Activated effector memory CD4-positive, alpha-beta T cell treated with anti-CD3 and anti-CD28 coated beads, Interleukin-2, amount 50 U/mL, for 16 hours (primary cell): Measurements from ENCODE around the gene SYNPR.
"Not testable (repeated sequence)": the region's sequence is repeated elsewhere in the genome, so short reads cannot be mapped to it uniquely, and the experiment has no call there.

ENCODE experiments used
- DNase-seq: peaks from one replicate; pipeline ENCODE4 v3.0.0-alpha.2; 2020

Gene SYNPR

DNA sequence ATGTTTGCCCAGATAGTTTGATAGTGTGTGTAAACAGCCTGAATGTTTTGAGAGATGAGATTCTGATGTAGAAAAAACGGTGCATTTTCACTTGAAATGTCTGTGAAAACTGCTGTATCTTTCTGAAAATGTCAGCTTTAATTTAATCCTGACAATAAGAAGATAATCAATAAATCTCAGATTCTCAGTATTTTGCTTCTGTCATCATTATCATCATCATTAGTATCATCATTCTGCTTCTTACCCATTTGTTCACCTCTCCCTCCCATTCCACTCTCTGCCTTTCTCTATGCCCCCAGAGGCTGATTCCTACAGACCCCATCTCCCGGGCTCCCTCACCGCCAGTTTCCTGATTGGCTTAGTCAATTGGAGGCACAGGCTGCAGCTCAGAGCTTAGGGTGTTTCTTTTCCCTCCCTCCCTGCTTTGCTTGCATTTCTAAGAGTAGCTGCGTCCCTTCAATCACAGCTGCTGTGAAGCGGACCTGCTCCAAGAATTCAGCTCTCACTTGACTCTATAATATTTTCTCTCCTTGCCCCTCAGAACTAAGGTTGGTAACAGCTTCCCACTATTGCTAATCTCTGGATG is 366.2 kb downstream of the SYNPR start:
- DNase-seq: no peak

DNA sequence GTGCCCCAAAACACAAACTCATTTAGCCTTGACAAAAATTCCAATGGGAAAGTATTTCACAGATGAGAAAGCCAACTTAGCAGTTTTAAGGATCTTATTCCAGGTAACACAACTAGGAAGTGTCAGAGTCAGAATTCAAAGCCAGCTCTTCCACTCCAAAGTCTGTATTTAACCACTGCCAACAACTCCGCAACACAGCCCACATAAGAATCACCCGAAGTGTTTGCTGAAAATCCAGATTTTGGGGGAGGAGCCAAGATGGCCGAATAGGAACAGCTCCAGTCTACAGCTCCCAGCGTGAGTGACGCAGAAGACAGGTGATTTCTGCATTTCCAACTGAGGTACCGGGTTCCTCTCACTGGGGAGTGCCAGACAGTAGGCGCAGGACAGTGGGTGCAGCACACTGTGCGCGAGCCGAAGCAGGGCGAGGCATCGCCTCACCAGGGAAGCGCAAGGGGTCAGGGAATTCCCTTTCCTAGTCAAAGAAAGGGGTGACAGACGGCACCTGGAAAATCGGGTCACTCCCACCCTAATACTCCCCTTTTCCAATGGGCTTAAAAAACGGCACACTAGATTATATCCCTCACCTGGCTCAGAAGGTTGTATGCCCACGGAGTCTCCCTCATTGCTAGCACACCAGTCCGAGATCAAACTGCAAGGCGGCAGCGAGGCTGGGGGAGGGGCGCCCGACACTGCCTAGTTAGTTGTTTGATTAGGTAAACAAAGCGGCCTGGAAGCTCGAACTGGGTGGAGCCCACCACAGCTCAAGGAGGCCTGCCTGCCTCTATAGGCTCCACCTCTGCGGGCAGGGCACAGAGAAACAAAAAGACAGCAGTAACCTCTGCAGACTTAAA is 367.0 kb downstream of the SYNPR start:
- not testable (repeated sequence) for DNase-seq

DNA sequence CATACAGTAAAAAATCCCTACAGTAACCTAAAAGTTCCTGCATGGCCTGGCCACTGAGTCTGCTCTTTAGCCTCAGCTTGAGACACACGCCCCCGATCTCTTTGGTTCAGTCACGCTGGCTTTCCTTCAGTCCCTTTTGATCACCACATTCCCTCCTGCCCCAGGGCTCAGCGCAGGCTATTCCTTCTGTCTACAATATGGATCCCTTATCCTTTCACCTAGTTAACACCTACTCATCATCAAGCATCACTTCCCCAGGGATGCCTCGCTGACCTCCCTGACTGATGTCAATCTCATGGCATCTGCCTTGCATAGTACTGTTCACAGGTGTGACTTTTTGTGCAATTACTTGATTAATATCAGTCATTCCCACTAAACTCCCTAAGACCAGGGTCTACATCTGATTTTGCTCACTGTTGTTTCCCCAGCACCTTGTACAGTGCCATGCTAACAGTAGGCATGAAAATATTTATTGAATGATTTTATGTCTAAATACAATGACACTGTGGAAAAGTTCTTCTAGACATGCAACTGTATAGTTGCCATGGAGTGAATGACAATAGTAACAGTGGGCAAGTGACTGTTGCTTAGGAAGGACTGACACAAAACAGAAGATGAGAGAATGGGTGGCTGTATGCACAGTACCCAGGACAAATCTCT is 374.1 kb downstream of the SYNPR start, which contains the start of gene SNTN:
Gene SNTN, plus strand, starts transcription at position 610 of the 660 bp plus-strand sequence. Its CDS starts 13 bp downstream, at position 623.
- no peak for DNase-seq

GRCh38 chr3:63654211-63654610 is 376.1 kb downstream of the SYNPR start:
- no peak for DNase-seq

GRCh38 chr3:63654931-63655330 is 376.8 kb downstream of the SYNPR start:
- DNase-seq: no peak

DNA sequence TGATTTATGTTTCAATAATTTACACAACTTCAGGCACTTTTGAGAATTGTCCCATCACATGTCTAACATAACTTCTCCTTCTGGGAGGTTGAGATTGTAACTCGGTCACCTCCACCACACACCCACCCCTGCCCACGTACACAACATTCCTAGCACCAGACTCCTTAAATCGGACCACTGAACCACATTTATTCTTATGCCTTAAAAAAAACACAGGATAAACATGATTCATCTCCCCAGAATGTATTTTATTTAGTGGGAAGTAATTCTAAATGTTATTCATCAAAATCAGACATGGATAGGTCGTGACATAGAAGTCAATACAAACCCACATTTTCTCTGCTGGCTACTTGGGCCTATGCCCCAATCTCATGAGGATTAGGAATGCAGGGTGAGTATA is 377.4 kb downstream of the SYNPR start:
- DNase-seq: no peak

GRCh38 chr3:63656786-63657185 is 378.7 kb downstream of the SYNPR start:
- DNase-seq: no peak

- no peak for DNase-seq
Observed at GRCh38 chr3:63661242-63661641, 383.1 kb downstream of the SYNPR start.

DNA sequence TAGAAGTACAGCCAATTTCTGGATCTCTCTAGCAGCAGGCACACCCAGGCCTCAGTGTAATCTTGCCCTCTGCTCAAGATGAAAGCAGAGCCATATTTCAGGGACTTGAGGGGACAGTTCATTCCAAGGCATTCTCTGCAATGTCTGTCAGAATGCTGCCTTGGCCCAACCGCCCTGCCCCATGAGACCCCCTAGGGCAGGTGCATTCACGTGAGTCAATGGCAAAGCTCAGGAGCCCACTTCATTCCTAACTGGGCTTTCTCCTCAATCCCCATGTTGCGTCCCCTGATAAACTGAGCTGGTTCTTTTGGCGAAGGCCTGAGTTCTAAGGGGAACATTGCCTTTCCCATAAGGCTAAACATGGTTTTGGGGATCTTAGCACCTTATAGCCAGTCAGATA is 383.9 kb downstream of the SYNPR start:
- no peak for DNase-seq

GRCh38 chr3:63662500-63662899 is 384.4 kb downstream of the SYNPR start:
- DNase-seq: no peak
